NT2/D1 (cell line): ENCODE results near the gene POLR2L.

Experiments
- YY1 ChIP-seq: IDR thresholded peaks from 2 replicates; pipeline ENCODE4 v1.6.1; 2011; ENCODE audit not compliant: insufficient read length, insufficient read depth
- ZNF274 ChIP-seq: IDR thresholded peaks from 2 replicates; pipeline ENCODE4 v1.6.1; 2011; ENCODE audit warnings: mild to moderate bottlenecking, low read depth, low read length

- no peak for TF ChIP-seq ZNF274
- TF ChIP-seq YY1: no peak
Observed at GRCh38 chr11:821512-822371, 20.6 kb downstream of the POLR2L start.
